Brain microvascular endothelial cell (primary cell): ENCODE measurements around the gene OR4K15.
"Not testable (repeated sequence)": the region's sequence is repeated elsewhere in the genome, so short reads cannot be mapped to it uniquely, and the experiment has no call there.

Experiments
- DNase-seq: peaks from one replicate; pipeline ENCODE4 v3.0.0-alpha.2; 2020
- H3K27ac ChIP-seq: fragments of 250-450 bp; sonication (Bioruptor Pico); 2 replicates; pipeline ENCODE4 v1.5.1; 2020; ENCODE audit warnings: mild to moderate bottlenecking, moderate library complexity
- H3K27me3 ChIP-seq: fragments of 250-450 bp; sonication (Bioruptor Pico); replicated peaks from 2 replicates; pipeline ENCODE4 v1.5.1; 2020; ENCODE audit warnings: mild to moderate bottlenecking
- H3K36me3 ChIP-seq: fragments of 250-450 bp; sonication (Bioruptor Pico); replicated peaks from 2 replicates; pipeline ENCODE4 v1.5.1; 2020; ENCODE audit warnings: mild to moderate bottlenecking
- H3K4me3 ChIP-seq: 2 replicates; pipeline ENCODE4 v1.5.1; 2011; ENCODE audit warnings: low read depth, mild to moderate bottlenecking, control low read depth, low read length, moderate library complexity
- CTCF ChIP-seq: IDR thresholded peaks from 2 replicates; pipeline ENCODE4 v1.5.1; 2011; ENCODE audit warnings: low read depth, mild to moderate bottlenecking, moderate library complexity, low read length, control low read depth, inconsistent platforms; ENCODE audit errors: missing control alignments
- in situ Hi-C: cut with HindIII; loops from 2 replicates; pipeline ENCODE4 v1.10.0; 2017; ENCODE audit warnings: low sequenced_read_pairs, low pct_ligation_motif_present

Gene OR4K15

GRCh38 chr14:19975291-19975690 is at the start of gene OR4K15:
OR4K15 (plus strand) TSS chr14:19975591; CDS start chr14:19975591, 0 bp downstream.
- TF ChIP-seq CTCF, result no peak
- no peak within 1 kb of the TSS for H3K27ac ChIP-seq
- H3K36me3 ChIP-seq, result no peaks in the 10 kb centered on the region
- H3K4me3 ChIP-seq, result no peak within 1 kb of the TSS
- in situ Hi-C loops, result no loop called here
- no peak for DNase-seq
- no peaks in the 10 kb centered on the region for H3K27me3 ChIP-seq

GRCh38 chr14:19930617-19931016 is 44.8 kb upstream of the OR4K15 start, which contains the start of gene OR4K1:
OR4K1 (plus strand) TSS chr14:19930917; CDS start chr14:19935667, 4,750 bp downstream.
- TF ChIP-seq CTCF, result no peak
- Histone ChIP-seq H3K27ac (no peak within 1 kb of the TSS), H3K36me3 (no peaks in the 10 kb centered on the region), H3K27me3 (no peaks in the 10 kb centered on the region), H3K4me3 (no peak within 1 kb of the TSS)
- in situ Hi-C loops, result no loop called here
- DNase-seq, result no peak

GRCh38 chr14:19941668-19942067 is 33.7 kb upstream of the OR4K15 start:
- Histone ChIP-seq H3K4me3 (no peak overlapping the region), H3K27ac (no peak overlapping the region), H3K27me3 (no peaks in the 10 kb centered on the region), H3K36me3 (no peaks in the 10 kb centered on the region)
- in situ Hi-C loops, result no loop called here
- no peak for DNase-seq
- TF ChIP-seq CTCF, result no peak

GRCh38 chr14:19947413-19948090 is 27.8 kb upstream of the OR4K15 start:
- no peak for DNase-seq
- in situ Hi-C loops, result no loop called here
- Histone ChIP-seq H3K36me3 (no peaks in the 10 kb centered on the region), H3K27me3 (no peaks in the 10 kb centered on the region), H3K27ac (no peak overlapping the region), H3K4me3 (no peak overlapping the region)
- no peak for TF ChIP-seq CTCF

GRCh38 chr14:19949218-19949617 is 26.2 kb upstream of the OR4K15 start:
- TF ChIP-seq CTCF, result no peak
- no peak for DNase-seq
- Histone ChIP-seq H3K4me3 (no peak overlapping the region), H3K27ac (no peak overlapping the region), H3K36me3 (no peaks in the 10 kb centered on the region), H3K27me3 (no peaks in the 10 kb centered on the region)
- in situ Hi-C loops, result no loop called here

- H3K36me3 ChIP-seq, DNase-seq, H3K4me3 ChIP-seq, in situ Hi-C loops, H3K27ac ChIP-seq, H3K27me3 ChIP-seq: not testable (repeated sequence)
Observed at GRCh38 chr14:19969735-19970134, 5.7 kb upstream of the OR4K15 start.
